Upper lobe of right lung (tissue), 1 donor: ENCODE data around the gene NECAB2. TPM values are rescaled to one million over a fixed set of nuclear protein-coding genes. Genes with fewer than 3 reads are reported as not detected.

Experiments used
- ATAC-seq: fragments of 200-7000 bp; cut with Tn5 transposase; one replicate; pipeline ENCODE4 v1.9.1; 2020; ENCODE audit warnings: mild to moderate bottlenecking, moderate library complexity
- DNase-seq: peaks from one replicate; pipeline ENCODE4 v3.0.0-alpha.2; 2020
- H3K27ac ChIP-seq: fragments of 200-600 bp; one replicate; pipeline ENCODE4 v1.8.0; 2022
- H3K27me3 ChIP-seq: fragments of 200-600 bp; one replicate; pipeline ENCODE4 v1.8.0; 2022; ENCODE audit warnings: mild to moderate bottlenecking
- H3K36me3 ChIP-seq: fragments of 200-600 bp; one replicate; pipeline ENCODE4 v1.8.0; 2022
- H3K4me1 ChIP-seq: fragments of 200-600 bp; one replicate; pipeline ENCODE4 v1.8.0; 2022
- H3K4me3 ChIP-seq: fragments of 200-600 bp; one replicate; pipeline ENCODE4 v1.8.0; 2022; ENCODE audit warnings: mild to moderate bottlenecking
- H3K9me3 ChIP-seq: fragments of 200-600 bp; one replicate; pipeline ENCODE4 v1.8.0; 2022
- CTCF ChIP-seq: fragments of 200-600 bp; IDR thresholded peaks from one replicate; pipeline ENCODE4 v1.8.0; 2022; ENCODE audit warnings: antibody characterized with exemption
- intact Hi-C: fragments of 100-400 bp; cut with DNase I; formaldehyde crosslinking; loops from one replicate; pipeline ENCODE4 v1.11.0; 2022
- total RNA-seq: library from RNA; stranded (reverse); fragmentation: NEBNext Ultra II Directional; extraction: Animal tissue kit (Norgen Biotek cat#: 25700); gene quantifications from one replicate; pipeline ENCODE4 v1.2.1, GENCODE V29; 2021
- donor health status: DM: no; HTN: yes; CAD: no; lungs with severe emphysema.

NECAB2 gene
- total RNA-seq, 1 donor from 2014 or later: not detected

DNA sequence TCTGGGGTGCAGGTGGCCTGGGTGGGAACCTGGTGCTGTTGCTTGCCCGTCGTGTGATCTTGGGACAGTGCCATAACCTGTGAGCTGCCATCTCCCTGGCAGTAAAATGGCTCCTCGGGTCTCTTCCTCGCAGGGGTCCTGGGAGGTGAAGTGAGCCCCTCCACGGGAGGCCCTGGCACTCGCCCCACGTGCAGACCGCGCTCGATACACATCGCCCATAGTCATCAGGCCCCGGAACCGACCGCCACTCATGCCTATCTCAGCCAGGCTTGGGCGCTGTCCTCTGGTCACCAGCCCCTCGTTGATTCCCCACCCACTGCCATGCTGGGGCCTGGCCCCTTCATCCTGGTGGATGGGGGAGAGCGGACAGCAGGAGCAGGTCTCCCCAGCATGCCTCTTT lies 36.5 kb upstream of the NECAB2 start:
- no peak overlapping the region for H3K27ac ChIP-seq
- no peaks in the 10 kb centered on the region for H3K27me3 ChIP-seq
- no peaks in the 10 kb centered on the region for H3K9me3 ChIP-seq
- H3K36me3 ChIP-seq: no peaks in the 10 kb centered on the region
- H3K4me1 ChIP-seq: no peaks in the 10 kb centered on the region
- H3K4me3 ChIP-seq: no peak overlapping the region
- DNase-seq (no peak), ATAC-seq (no peak)
- no peak for TF ChIP-seq CTCF
- intact Hi-C loops: no loop called here

- Histone ChIP-seq H3K4me1 (no peaks in the 10 kb centered on the region), H3K36me3 (no peaks in the 10 kb centered on the region), H3K4me3 (no peak overlapping the region), H3K27me3 (no peaks in the 10 kb centered on the region), H3K27ac (no peak overlapping the region), H3K9me3 (no peaks in the 10 kb centered on the region)
- DNase-seq: no peak
- ATAC-seq: no peak
- intact Hi-C loops: no loop called here
- TF ChIP-seq CTCF: no peak
These were observed 35.7 kb upstream of the NECAB2 start for GRCh38 chr16:83932304-83932703.

DNA sequence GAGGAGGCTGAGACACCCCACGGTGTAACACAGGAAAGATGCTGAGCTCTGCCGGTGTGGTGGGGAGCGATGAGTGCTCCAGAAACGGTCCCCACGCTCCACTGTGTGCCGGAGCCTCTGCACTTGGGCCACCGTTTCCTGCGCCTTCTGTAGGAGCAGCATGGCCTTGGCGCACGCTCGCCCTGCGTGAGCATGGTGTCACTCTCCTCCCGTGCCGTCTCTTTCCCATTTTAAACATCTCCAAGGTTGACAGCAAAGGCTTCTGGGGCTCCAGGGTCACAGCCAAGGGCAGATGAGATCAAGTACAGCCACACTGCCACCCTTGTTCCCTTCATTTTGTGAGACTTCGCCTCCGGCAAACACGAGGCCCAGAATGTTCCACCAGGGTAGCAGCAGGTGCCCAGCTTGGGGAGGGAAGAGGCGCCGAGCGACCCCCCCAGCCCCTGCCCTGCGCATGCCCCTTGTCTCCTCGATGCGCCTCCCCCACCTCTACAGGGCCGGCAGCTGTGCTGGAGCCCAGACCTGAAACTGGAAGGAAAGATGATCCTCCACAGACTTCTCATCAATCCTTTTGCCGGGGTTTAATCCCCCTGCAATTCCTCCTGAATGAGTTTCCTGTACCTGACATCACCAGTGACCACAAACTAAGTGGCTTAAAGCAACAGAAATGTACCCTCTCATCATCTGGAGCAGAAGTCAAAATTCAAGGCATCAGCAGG lies 34.9 kb upstream of the NECAB2 start:
- DNase-seq (no peak), ATAC-seq (no peak)
- no peak for TF ChIP-seq CTCF

GRCh38 chr16:83933885-83934683 lies 34.0 kb upstream of the NECAB2 start:
- Histone ChIP-seq H3K27me3 (no peaks in the 10 kb centered on the region), H3K27ac (no peak overlapping the region), H3K9me3 (no peaks in the 10 kb centered on the region), H3K36me3 (no peaks in the 10 kb centered on the region), H3K4me3 (no peak overlapping the region), H3K4me1 (no peaks in the 10 kb centered on the region)
- DNase-seq (no peak), ATAC-seq (no peak)
- TF ChIP-seq CTCF: no peak
- intact Hi-C loops: no loop called here

More for the DNA sequence above, 34.9 kb upstream of the NECAB2 start:
- Histone ChIP-seq H3K9me3 (no peaks in the 10 kb centered on the region), H3K27me3 (no peaks in the 10 kb centered on the region), H3K4me3 (no peak overlapping the region), H3K4me1 (no peaks in the 10 kb centered on the region), H3K36me3 (no peaks in the 10 kb centered on the region), H3K27ac (no peak overlapping the region)
- intact Hi-C loops: no loop called here

DNA sequence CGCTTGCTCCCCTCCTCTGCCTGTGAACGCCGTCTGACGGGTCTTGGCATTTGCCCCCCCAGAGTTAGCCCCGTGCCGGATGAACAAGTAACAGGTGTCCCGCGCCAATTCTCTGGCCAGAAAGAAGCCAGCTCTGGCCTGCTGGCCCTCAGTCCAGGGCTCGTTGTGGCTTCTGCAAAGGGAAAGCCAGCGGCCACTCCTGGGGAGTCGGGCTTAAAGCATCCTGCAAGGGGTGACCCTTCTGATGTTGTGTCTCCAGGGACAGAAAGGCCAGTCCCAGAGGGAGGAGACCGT lies 33.4 kb upstream of the NECAB2 start:
- intact Hi-C loops: no loop called here
- Histone ChIP-seq H3K27me3 (no peaks in the 10 kb centered on the region), H3K4me1 (no peaks in the 10 kb centered on the region), H3K27ac (no peak overlapping the region), H3K36me3 (no peaks in the 10 kb centered on the region), H3K9me3 (no peaks in the 10 kb centered on the region), H3K4me3 (no peak overlapping the region)
- ATAC-seq (no peak), DNase-seq (no peak)
- TF ChIP-seq CTCF: no peak
